Upper lobe of left lung (tissue), 4 donors: ENCODE results near the gene CTBP2.

Experiments used
- POLR2A ChIP-seq, 4 donors: fragments of 450-650 bp; IDR thresholded peaks; one replicate each; pipeline ENCODE4 v1.5.1; 2016 to 2017; ENCODE audit warnings: antibody characterized with exemption in 4 of 4, mild to moderate bottlenecking in 2 of 4
- TF ChIP-seq, protein P1 (sequence below), 6 experiments: fragments of 450-650 bp in 4 of 6; fragments of 200-600 bp in 2 of 6; sonication (generic) in 2 of 6; IDR thresholded peaks; one replicate each; pipeline ENCODE4 v1.5.1; 2016 to 2019; ENCODE audit warnings: antibody characterized with exemption in 6 of 6

- TF ChIP-seq, protein P1, sequence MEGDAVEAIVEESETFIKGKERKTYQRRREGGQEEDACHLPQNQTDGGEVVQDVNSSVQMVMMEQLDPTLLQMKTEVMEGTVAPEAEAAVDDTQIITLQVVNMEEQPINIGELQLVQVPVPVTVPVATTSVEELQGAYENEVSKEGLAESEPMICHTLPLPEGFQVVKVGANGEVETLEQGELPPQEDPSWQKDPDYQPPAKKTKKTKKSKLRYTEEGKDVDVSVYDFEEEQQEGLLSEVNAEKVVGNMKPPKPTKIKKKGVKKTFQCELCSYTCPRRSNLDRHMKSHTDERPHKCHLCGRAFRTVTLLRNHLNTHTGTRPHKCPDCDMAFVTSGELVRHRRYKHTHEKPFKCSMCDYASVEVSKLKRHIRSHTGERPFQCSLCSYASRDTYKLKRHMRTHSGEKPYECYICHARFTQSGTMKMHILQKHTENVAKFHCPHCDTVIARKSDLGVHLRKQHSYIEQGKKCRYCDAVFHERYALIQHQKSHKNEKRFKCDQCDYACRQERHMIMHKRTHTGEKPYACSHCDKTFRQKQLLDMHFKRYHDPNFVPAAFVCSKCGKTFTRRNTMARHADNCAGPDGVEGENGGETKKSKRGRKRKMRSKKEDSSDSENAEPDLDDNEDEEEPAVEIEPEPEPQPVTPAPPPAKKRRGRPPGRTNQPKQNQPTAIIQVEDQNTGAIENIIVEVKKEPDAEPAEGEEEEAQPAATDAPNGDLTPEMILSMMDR (IDR thresholded peaks at IDR 0.05) = no peak
- TF ChIP-seq POLR2A (IDR thresholded peaks at IDR 0.05) = no peak
These were observed 92.6 kb downstream of the CTBP2 start for GRCh38 chr10:125067764-125068163.
